Activated naive CD4-positive, alpha-beta T cell treated with anti-CD3 and anti-CD28 coated beads, Interleukin-2, amount 10 ng/mL, durations not matched to agents 7 days and 5 days (primary cell): ENCODE data around the gene AP5S1.

Experiments used
- CTCF ChIA-PET: fragments of 350-600 bp; sonication (Branson Sonifier 250); formaldehyde crosslinking; loops from one replicate; lab custom pipeline; 2021; ENCODE audit warnings: antibody characterized with exemption; lab: Charles Lee
- DNase-seq: peaks from one replicate; pipeline ENCODE4 v3.0.0-alpha.2; 2020
- H3K27ac Mint-ChIP-seq: one replicate; pipeline ENCODE4 v1.8.0; 2021; ENCODE audit warnings: mild to moderate bottlenecking, moderate library complexity, mixed read lengths
- H3K27me3 Mint-ChIP-seq: one replicate; pipeline ENCODE4 v1.8.0; 2021; ENCODE audit warnings: mild to moderate bottlenecking, mixed read lengths
- H3K36me3 Mint-ChIP-seq: one replicate; pipeline ENCODE4 v1.8.0; 2021; ENCODE audit warnings: mixed read lengths
- H3K4me1 Mint-ChIP-seq: one replicate; pipeline ENCODE4 v1.8.0; 2021; ENCODE audit warnings: mixed read lengths
- H3K4me3 Mint-ChIP-seq: one replicate; pipeline ENCODE4 v1.8.0; 2021; ENCODE audit warnings: mild to moderate bottlenecking, moderate library complexity, mixed read lengths
- H3K9me3 Mint-ChIP-seq: one replicate; pipeline ENCODE4 v1.8.0; 2021; ENCODE audit warnings: mixed read lengths

AP5S1 gene

GRCh38 chr20:3871550-3872265 lies 51.4 kb downstream of the AP5S1 start:
- H3K27me3 Mint-ChIP-seq, result no peaks in the 10 kb centered on the region
- H3K4me1 Mint-ChIP-seq, result peaks cover 16% of the 10 kb centered on the region
- no peak overlapping the region for H3K4me3 Mint-ChIP-seq
- CTCF ChIA-PET, result interaction anchor here (0.9 kb wide), 1 partner anchor 17 kb away, joined by 5 read pairs; no protein-coding TSS in a partner anchor
- DNase-seq, result no peak
- H3K36me3 Mint-ChIP-seq, result peaks cover 37% of the 10 kb centered on the region
- H3K27ac Mint-ChIP-seq, result no peak overlapping the region
- no peaks in the 10 kb centered on the region for H3K9me3 Mint-ChIP-seq

GRCh38 chr20:3873507-3873906 lies 53.2 kb downstream of the AP5S1 start:
- no peaks in the 10 kb centered on the region for H3K9me3 Mint-ChIP-seq
- no peaks in the 10 kb centered on the region for H3K27me3 Mint-ChIP-seq
- peak overlapping the region; percentile 45 for H3K27ac Mint-ChIP-seq
- peaks cover 16% of the 10 kb centered on the region for H3K4me1 Mint-ChIP-seq
- CTCF ChIA-PET, result no interaction called here
- H3K36me3 Mint-ChIP-seq, result peaks cover 36% of the 10 kb centered on the region
- no peak overlapping the region for H3K4me3 Mint-ChIP-seq
- no peak for DNase-seq

- Mint-ChIP-seq H3K27ac (no peak overlapping the region), H3K36me3 (peaks cover 39% of the 10 kb centered on the region), H3K4me1 (peaks cover 16% of the 10 kb centered on the region), H3K27me3 (no peaks in the 10 kb centered on the region), H3K9me3 (no peaks in the 10 kb centered on the region), H3K4me3 (no peak overlapping the region)
- CTCF ChIA-PET, result interaction anchor here (1.0 to 2.1 kb wide), 2 partner anchors 9 to 19 kb away, joined by 3 to 6 read pairs; no protein-coding TSS in a partner anchor
- DNase-seq, result no peak
Observed at GRCh38 chr20:3874194-3874844, 54.0 kb downstream of the AP5S1 start.

DNA sequence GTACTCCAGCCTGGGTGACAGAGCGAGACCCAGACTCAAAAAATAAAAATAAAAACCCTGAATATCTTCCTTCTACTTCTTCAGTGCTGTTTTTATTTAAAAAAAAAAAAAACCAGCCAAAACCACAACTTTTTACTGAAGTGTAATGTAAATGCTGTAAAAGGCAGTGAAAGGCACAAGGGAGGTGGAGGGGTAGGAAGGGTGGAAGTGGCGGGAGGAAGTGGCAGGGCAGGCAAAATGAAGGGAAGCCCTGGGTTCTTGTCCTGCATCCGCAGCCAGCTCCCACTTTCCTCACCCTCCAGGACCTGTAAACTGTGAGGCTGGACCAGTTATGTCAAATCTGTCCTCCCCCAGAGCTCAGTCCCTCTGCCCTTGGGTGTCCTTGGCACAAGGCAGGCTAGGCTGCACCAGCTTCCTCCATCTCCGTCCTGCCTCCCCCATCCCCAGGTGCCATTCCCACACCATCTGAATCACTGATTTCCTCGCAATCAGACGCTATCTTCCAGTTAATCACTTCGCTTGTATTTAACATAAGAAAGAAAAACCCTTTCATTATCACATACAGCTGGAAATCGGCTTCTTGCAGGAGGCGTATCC lies 55.1 kb downstream of the AP5S1 start:
- no peaks in the 10 kb centered on the region for H3K9me3 Mint-ChIP-seq
- no peak overlapping the region for H3K27ac Mint-ChIP-seq
- H3K4me1 Mint-ChIP-seq, result peaks cover 16% of the 10 kb centered on the region
- H3K4me3 Mint-ChIP-seq, result no peak overlapping the region
- peaks cover 39% of the 10 kb centered on the region for H3K36me3 Mint-ChIP-seq
- no peak for DNase-seq
- H3K27me3 Mint-ChIP-seq, result no peaks in the 10 kb centered on the region
- CTCF ChIA-PET, result interaction anchor here (1.0 to 2.1 kb wide), 2 partner anchors 10 to 21 kb away, joined by 3 to 6 read pairs; no protein-coding TSS in a partner anchor

GRCh38 chr20:3876000-3876399 lies 55.7 kb downstream of the AP5S1 start:
- H3K9me3 Mint-ChIP-seq, result no peaks in the 10 kb centered on the region
- peaks cover 38% of the 10 kb centered on the region for H3K36me3 Mint-ChIP-seq

DNA sequence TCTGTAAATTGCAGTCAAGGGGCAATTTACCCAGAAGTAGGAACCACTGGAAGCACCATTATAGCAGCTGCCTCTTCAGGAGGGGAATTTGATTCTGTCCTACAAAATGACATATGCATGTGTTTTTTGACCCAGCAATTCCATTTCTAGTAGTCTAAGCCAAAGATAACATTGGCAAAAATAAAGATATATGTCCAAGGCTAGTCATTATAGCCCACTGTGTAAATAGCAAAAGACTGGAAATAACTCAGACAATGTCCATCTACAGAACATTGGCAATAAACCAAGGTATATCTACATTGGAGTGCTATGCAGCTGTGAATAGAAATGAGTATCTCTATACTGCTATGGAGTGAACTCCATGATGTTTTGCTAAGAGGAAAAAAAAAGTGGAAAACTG lies 56.3 kb downstream of the AP5S1 start:
- H3K9me3 Mint-ChIP-seq, result no peaks in the 10 kb centered on the region
- no peak overlapping the region for H3K27ac Mint-ChIP-seq
- H3K4me3 Mint-ChIP-seq, result no peak overlapping the region
- no peak for DNase-seq
- peaks cover 16% of the 10 kb centered on the region for H3K4me1 Mint-ChIP-seq
- no peaks in the 10 kb centered on the region for H3K27me3 Mint-ChIP-seq
- peaks cover 37% of the 10 kb centered on the region for H3K36me3 Mint-ChIP-seq
- CTCF ChIA-PET, result no interaction called here

More at GRCh38 chr20:3876000-3876399, 55.7 kb downstream of the AP5S1 start:
- DNase-seq, result no peak
- H3K4me3 Mint-ChIP-seq, result no peak overlapping the region
- no peak overlapping the region for H3K27ac Mint-ChIP-seq
- no peaks in the 10 kb centered on the region for H3K27me3 Mint-ChIP-seq
- peaks cover 16% of the 10 kb centered on the region for H3K4me1 Mint-ChIP-seq
- CTCF ChIA-PET, result interaction anchor here (2.1 kb wide), 1 partner anchor 21 kb away, joined by 6 read pairs; no protein-coding TSS in a partner anchor
